Transverse colon (tissue), 4 donors: ENCODE results near the gene CHAC2. TPM values are rescaled to one million over a fixed set of nuclear protein-coding genes. Genes with fewer than 3 reads are reported as not detected.
A peak's percentile ranks its signal among the peaks of the same experiment; 100 is the strongest.
"Not testable (repeated sequence)": the region's sequence is repeated elsewhere in the genome, so short reads cannot be mapped to it uniquely, and the experiment has no call there.

ENCODE experiments used
- DNase-seq: peaks from one replicate; pipeline ENCODE4 v3.0.0-alpha.2; 2019
- H3K27ac ChIP-seq, 4 donors: fragments of 200-600 bp; sonication (generic); 2 replicates each; pipeline ENCODE4 v1.5.1; 2016 to 2018; ENCODE audit warnings: inconsistent platforms in 4 of 4
- H3K27me3 ChIP-seq: fragments of 200-600 bp; sonication (generic); 2 replicates; pipeline ENCODE4 v1.5.1; 2017; ENCODE audit warnings: inconsistent platforms
- H3K36me3 ChIP-seq, 4 donors: fragments of 200-600 bp; sonication (generic); 2 replicates each; pipeline ENCODE4 v1.5.1; 2017 to 2019; ENCODE audit warnings: inconsistent platforms in 4 of 4
- H3K4me1 ChIP-seq, 4 donors: fragments of 200-600 bp; sonication (generic); 2 replicates each; pipeline ENCODE4 v1.5.1; 2017 to 2020; ENCODE audit warnings: inconsistent platforms in 4 of 4
- H3K4me3 ChIP-seq, 4 donors: fragments of 200-600 bp; sonication (generic); 1 replicate in 1 of 4; 2 replicates in 3 of 4; pipeline versions ENCODE4 v1.5.1 to v1.6.1; 2017 to 2019; ENCODE audit warnings: inconsistent platforms in 4 of 4
- H3K9me3 ChIP-seq, 2 donors: fragments of 200-600 bp; sonication (generic); 2 replicates each; pipeline ENCODE4 v1.5.1; 2017 to 2019; ENCODE audit warnings: inconsistent platforms in 2 of 2
- EP300 ChIP-seq: sonication (generic); formaldehyde crosslinking; IDR thresholded peaks from one replicate; pipeline ENCODE4 v1.6.1; 2017; ENCODE audit warnings: antibody characterized with exemption, low read depth
- POLR2A ChIP-seq: fragments of 450-650 bp; IDR thresholded peaks from one replicate; pipeline ENCODE4 v1.6.1; 2016; ENCODE audit warnings: antibody characterized with exemption, mild to moderate bottlenecking, moderate library complexity
- POLR2AphosphoS5 ChIP-seq, 3 donors: sonication (generic); formaldehyde crosslinking; IDR thresholded peaks; one replicate each; pipeline ENCODE4 v1.6.1; 2016; ENCODE audit warnings: antibody characterized with exemption in 3 of 3
- WGBS, 2 donors: methylation state at CpG; one replicate each; pipeline ENCODE4 v1.1.5; 2018; ENCODE audit warnings: low coverage in 1 of 2; 5-methylcytosine and 5-hydroxymethylcytosine counted together
- in situ Hi-C, 4 donors: fragments of 200-750 bp; cut with MboI; loops; one replicate each; pipeline versions ENCODE4 v1.15.0 to v1.15.1; 2017; ENCODE audit warnings: low sequenced_read_pairs in 3 of 4, low pct_ligation_motif_present in 1 of 4, low pct_unique_long_range_greater_than_20kb in 1 of 4
- intact Hi-C: fragments of 100-400 bp; cut with DNase I; formaldehyde crosslinking; loops from one replicate; pipeline ENCODE4 v1.15.1; 2023; ENCODE audit warnings: low total_unique reads
- total RNA-seq, 4 donors: library from RNA; depleted of rRNA; stranded (reverse); fragments of >200 nt; gene quantifications; one replicate each; pipeline ENCODE4 v1.1.0, GENCODE V29; 2016
- TF ChIP-seq, protein P1 (sequence below), 5 experiments: fragments of 200-600 bp in 3 of 5; fragments of 450-650 bp in 2 of 5; sonication (generic) in 3 of 5; IDR thresholded peaks; 1 replicate in 2 of 5; 2 replicates in 3 of 5; pipeline ENCODE4 v1.5.1; 2016 to 2017; ENCODE audit warnings: antibody characterized with exemption in 5 of 5, inconsistent platforms in 3 of 5, mild to moderate bottlenecking in 2 of 5, moderate library complexity in 1 of 5

The CHAC2 gene
- 1 to 10 TPM; 1.4 to 2.1 (median 1.5) TPM for total RNA-seq

DNA sequence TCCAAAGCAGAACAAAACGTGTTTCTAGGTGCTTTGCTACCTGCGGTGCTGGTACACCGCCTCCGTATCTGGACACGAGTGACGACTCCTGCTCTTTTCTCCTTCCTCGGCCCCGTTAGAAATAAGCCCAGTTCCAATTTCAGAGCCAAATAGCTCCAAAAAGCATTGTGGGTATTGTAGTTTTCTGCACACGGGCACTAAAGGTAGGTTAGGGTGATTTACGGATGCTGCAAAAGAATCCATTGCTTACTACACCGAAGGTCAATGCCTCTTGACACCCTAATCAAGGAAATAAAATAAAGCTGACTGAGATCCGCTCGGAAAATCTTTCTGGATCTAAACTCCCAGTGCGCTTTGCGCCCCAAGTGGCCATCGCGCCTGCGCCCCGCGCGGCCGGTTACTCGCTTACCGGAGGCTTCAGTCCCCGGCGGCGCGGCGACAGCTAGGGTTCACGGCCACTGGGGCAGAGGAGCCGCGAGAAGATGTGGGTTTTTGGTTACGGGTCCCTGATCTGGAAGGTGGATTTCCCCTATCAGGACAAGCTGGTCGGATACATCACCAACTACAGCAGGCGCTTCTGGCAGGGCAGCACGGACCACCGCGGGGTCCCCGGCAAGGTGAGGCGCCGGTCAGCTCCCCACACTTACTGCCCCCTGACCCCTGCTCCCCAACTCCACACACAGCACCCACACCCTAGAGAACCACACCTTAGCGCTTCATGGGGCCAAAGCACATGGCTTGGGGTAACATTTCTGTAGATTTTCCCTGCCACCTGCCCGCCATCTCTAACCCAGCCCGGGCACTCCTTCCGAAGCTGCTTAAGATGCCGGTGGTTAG lies at the start of gene CHAC2:
Gene CHAC2 (plus strand): TSS at position 400 of the 837 bp plus-strand sequence. CDS start 83 bp downstream, at position 483.
- DNase-seq = peak; percentile 90
- H3K36me3 ChIP-seq = peaks cover 0 to 7% (median 0%) of the 10 kb centered on the region in 4 donors
- no peaks in the 10 kb centered on the region for H3K9me3 ChIP-seq
- in situ Hi-C loops = no loop called here
- intact Hi-C loops = no loop called here
- H3K4me1 ChIP-seq = peaks cover 0 to 32% (median 17%) of the 10 kb centered on the region in 4 donors
- H3K27ac ChIP-seq = peak within 1 kb of the TSS; percentile 75 to 86 (median 84)
- 0% methylated on average over 1 to 46 of the region's 46 CpGs for WGBS, 2 donors
- H3K27me3 ChIP-seq = no peaks in the 10 kb centered on the region
- peak within 1 kb of the TSS; percentile 60 to 86 (median 66) for H3K4me3 ChIP-seq
- TF ChIP-seq, protein P1, sequence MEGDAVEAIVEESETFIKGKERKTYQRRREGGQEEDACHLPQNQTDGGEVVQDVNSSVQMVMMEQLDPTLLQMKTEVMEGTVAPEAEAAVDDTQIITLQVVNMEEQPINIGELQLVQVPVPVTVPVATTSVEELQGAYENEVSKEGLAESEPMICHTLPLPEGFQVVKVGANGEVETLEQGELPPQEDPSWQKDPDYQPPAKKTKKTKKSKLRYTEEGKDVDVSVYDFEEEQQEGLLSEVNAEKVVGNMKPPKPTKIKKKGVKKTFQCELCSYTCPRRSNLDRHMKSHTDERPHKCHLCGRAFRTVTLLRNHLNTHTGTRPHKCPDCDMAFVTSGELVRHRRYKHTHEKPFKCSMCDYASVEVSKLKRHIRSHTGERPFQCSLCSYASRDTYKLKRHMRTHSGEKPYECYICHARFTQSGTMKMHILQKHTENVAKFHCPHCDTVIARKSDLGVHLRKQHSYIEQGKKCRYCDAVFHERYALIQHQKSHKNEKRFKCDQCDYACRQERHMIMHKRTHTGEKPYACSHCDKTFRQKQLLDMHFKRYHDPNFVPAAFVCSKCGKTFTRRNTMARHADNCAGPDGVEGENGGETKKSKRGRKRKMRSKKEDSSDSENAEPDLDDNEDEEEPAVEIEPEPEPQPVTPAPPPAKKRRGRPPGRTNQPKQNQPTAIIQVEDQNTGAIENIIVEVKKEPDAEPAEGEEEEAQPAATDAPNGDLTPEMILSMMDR (IDR thresholded peaks at IDR 0.05) = peak; percentile 56 to 74 (median 61)
- TF ChIP-seq EP300 = no peak
- peak; percentile 57 to 72 (median 63) for TF ChIP-seq POLR2AphosphoS5 (IDR thresholded peaks at IDR 0.05)
- TF ChIP-seq POLR2A = peak; percentile 23

DNA sequence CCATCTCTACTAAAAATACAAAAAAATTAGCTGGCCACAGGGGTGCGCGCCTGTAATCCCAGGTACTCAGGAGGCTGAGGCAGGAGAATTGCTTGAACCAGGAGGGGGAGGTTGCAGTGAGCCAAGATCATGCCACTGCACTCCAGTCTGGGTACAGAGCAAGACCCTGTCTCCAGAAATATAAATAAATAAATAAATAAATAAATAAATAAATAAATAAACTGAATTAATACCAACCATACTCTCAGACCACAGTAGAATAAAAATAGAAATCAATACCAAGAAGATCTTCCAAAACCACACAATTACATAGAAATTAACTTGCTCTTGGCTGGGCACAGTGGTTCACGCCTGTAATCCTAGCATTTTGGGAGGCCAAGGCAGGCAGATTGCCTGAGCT lies 46.7 kb upstream of the CHAC2 start:
- H3K36me3 ChIP-seq, DNase-seq, intact Hi-C loops, H3K27me3 ChIP-seq, H3K4me3 ChIP-seq, H3K9me3 ChIP-seq, H3K4me1 ChIP-seq, H3K27ac ChIP-seq: not testable (repeated sequence)
- in situ Hi-C loops = loop anchor here in 1 of 4 donors (25.0 kb wide), 1 partner anchor 1134 kb away; no protein-coding TSS in a partner anchor
- 87 to 96% methylated on average over 3 of the region's 3 CpGs for WGBS, 2 donors

DNA sequence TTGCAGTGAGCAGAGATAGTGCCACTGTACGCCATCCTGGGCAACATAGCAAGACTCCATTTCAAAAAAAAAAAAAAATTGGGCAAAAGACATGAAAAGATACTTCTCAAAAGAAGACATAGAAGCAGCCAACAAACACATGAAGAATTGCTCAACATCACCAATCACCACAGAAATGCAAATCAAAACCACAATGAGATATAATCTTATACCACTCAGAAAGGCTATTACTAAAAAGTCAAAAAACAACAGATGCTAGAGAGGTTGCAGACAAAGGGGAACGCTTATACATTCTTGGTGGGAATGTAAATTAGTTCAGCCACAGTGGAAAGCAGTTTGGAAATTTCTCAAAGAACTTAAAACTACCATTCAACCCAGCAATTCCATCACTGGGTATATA lies 43.1 kb upstream of the CHAC2 start:
- Histone ChIP-seq H3K27me3 (no peaks in the 10 kb centered on the region), H3K27ac (no peak overlapping the region), H3K9me3 (no peaks in the 10 kb centered on the region), H3K4me1 (no peaks in the 10 kb centered on the region), H3K4me3 (no peak overlapping the region), H3K36me3 (no peaks in the 10 kb centered on the region)
- intact Hi-C loops = no loop called here
- 63 to 88% methylated on average over 1 to 2 of the region's 2 CpGs for WGBS, 2 donors
- TF ChIP-seq POLR2A (no peak), EP300 (no peak)
- in situ Hi-C loops = loop anchor here in 1 of 4 donors (25.0 kb wide), 1 partner anchor 1137 kb away; no protein-coding TSS in a partner anchor
- DNase-seq = no peak

DNA sequence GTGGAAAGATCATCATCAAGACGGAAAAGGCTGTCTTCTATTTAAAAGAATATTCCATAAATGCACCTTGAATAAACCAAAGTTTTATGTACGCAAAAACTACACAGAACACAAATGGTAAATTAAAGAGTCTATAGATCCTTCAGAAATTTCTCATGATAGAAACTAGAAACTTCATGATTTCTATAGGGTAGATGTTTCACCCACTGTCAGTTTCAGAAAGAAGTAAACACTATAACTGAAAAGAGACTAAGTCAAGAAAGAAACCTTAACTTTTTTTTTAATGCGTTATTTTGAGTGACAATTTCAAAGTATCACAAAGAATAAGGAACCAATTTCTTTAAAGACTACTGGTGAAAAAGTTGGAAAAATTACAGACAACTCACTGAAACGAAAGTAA lies 41.9 kb upstream of the CHAC2 start:
- Histone ChIP-seq H3K36me3 (no peaks in the 10 kb centered on the region), H3K27ac (no peak overlapping the region), H3K4me3 (no peak overlapping the region), H3K9me3 (no peaks in the 10 kb centered on the region), H3K4me1 (no peaks in the 10 kb centered on the region), H3K27me3 (no peaks in the 10 kb centered on the region)
- in situ Hi-C loops (no loop called here), intact Hi-C loops (no loop called here)
- 89 to 91% methylated on average over 4 of the region's 4 CpGs for WGBS, 2 donors
- no peak for TF ChIP-seq POLR2A
- TF ChIP-seq, protein P1 (IDR thresholded peaks at IDR 0.05) = no peak
- TF ChIP-seq EP300 = no peak
- no peak for TF ChIP-seq POLR2AphosphoS5 (IDR thresholded peaks at IDR 0.05)
- DNase-seq = no peak

DNA sequence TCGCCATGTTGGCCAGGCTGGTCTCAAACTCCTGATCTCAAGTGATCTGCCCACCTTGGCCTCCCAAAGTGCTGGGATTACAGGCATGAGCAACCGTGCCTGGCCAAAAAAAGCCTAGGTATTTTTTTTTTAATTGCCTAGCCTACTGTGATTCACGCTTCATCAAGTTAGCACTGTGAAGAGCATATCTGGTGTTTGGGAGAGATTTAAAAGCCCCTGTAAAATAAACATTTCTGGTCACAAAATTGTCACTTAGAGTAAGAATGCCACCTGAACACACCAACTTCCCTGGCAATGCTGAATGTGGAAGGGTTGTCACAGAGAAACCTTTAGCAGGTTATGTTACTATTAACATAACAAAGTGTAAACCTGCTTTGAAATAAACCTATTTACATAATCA lies 39.7 kb upstream of the CHAC2 start:
- WGBS, 2 donors = 97% methylated on average over 3 of the region's 3 CpGs; no CpG with 5 or more reads in 1 of the 2 donors

More for the DNA sequence above, 39.7 kb upstream of the CHAC2 start:
- DNase-seq = no peak
- intact Hi-C loops = no loop called here
- TF ChIP-seq POLR2AphosphoS5 (IDR thresholded peaks at IDR 0.05) = no peak
- TF ChIP-seq, protein P1 (IDR thresholded peaks at IDR 0.05) = no peak
- TF ChIP-seq POLR2A = no peak
- TF ChIP-seq EP300 = no peak
- Histone ChIP-seq H3K9me3 (no peaks in the 10 kb centered on the region), H3K27me3 (no peaks in the 10 kb centered on the region), H3K4me3 (no peak overlapping the region), H3K36me3 (peaks cover 0 to 8% (median 0%) of the 10 kb centered on the region in 4 donors), H3K4me1 (no peaks in the 10 kb centered on the region), H3K27ac (no peak overlapping the region)
- in situ Hi-C loops = no loop called here
